Measurements from ENCODE around the gene PSAT1.

PSAT1 gene

GRCh38 chr9:78370991-78371390 is 74.1 kb downstream of the PSAT1 start:
- DNase-seq: no peak

GRCh38 chr9:78371981-78372380 is 75.1 kb downstream of the PSAT1 start:
- no peak for DNase-seq

Measured in NK-92 treated with Interleukin-12 subunit alpha and Interleukin-12 subunit beta, amount 100 ng/mL, for 24 hours (cell line).